ENCODE measurements around the gene SUN1.

DNA sequence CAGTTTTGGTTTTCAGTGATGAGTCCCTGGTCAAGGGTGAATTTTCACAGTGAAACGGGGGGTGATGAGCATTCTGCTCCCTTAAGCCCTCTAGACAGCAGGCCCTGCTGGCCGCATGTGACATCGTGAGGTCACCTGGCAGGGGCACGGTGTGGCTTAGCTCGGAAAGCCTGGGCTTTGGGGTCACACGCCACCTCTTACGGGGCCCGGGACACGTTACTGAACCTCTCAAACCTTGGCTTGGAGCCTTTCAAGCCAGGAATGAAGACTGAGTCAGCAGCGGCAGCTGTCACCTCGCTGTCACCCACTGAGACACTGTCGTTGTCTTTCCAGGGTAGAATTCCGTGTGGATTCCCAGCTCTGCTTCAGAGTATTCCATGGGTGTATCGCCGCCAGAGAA, 48.2 kb downstream of the SUN1 start:
- TF ChIP-seq PATZ1 (CRISPR knock-in tag; IDR thresholded peaks at IDR 0.05; ENCODE audit: borderline replicate concordance) (no peak), ESRRG (CRISPR knock-in tag; IDR thresholded peaks at IDR 0.05) (no peak)
- TF ChIP-seq, protein P1, sequence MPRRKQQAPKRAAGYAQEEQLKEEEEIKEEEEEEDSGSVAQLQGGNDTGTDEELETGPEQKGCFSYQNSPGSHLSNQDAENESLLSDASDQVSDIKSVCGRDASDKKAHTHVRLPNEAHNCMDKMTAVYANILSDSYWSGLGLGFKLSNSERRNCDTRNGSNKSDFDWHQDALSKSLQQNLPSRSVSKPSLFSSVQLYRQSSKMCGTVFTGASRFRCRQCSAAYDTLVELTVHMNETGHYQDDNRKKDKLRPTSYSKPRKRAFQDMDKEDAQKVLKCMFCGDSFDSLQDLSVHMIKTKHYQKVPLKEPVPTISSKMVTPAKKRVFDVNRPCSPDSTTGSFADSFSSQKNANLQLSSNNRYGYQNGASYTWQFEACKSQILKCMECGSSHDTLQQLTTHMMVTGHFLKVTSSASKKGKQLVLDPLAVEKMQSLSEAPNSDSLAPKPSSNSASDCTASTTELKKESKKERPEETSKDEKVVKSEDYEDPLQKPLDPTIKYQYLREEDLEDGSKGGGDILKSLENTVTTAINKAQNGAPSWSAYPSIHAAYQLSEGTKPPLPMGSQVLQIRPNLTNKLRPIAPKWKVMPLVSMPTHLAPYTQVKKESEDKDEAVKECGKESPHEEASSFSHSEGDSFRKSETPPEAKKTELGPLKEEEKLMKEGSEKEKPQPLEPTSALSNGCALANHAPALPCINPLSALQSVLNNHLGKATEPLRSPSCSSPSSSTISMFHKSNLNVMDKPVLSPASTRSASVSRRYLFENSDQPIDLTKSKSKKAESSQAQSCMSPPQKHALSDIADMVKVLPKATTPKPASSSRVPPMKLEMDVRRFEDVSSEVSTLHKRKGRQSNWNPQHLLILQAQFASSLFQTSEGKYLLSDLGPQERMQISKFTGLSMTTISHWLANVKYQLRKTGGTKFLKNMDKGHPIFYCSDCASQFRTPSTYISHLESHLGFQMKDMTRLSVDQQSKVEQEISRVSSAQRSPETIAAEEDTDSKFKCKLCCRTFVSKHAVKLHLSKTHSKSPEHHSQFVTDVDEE (CRISPR knock-in tag; IDR thresholded peaks at IDR 0.05): no peak

All from SK-N-SH treated with all-trans-retinoic acid at 6 μM for 48 hours (cell line).